Peyer's patch (tissue), 4 donors: ENCODE measurements around the gene GIMAP2. TPM values are rescaled to one million over a fixed set of nuclear protein-coding genes. Genes with fewer than 3 reads are reported as not detected.

Experiments
- DNase-seq, 3 donors: peaks; one replicate each; pipeline ENCODE4 v3.0.0-alpha.2; 2017 to 2019
- H3K27ac ChIP-seq, 4 donors: fragments of 200-600 bp; sonication (generic); one replicate each; pipeline ENCODE4 v1.5.1; 2016 to 2019
- H3K27me3 ChIP-seq, 2 donors: fragments of 200-600 bp; sonication (generic); one replicate each; pipeline ENCODE4 v1.5.1; 2019
- H3K36me3 ChIP-seq, 3 donors: fragments of 200-600 bp; sonication (generic); one replicate each; pipeline ENCODE4 v1.5.1; 2016 to 2019
- H3K4me1 ChIP-seq, 4 donors: fragments of 200-600 bp; sonication (generic); one replicate each; pipeline ENCODE4 v1.5.1; 2016 to 2019
- H3K4me3 ChIP-seq, 4 donors: fragments of 200-600 bp; sonication (generic); 1 replicate in 3 of 4; 2 replicates in 1 of 4; pipeline ENCODE4 v1.5.1; 2016 to 2019; ENCODE audit warnings: mild to moderate bottlenecking in 1 of 4
- H3K9me3 ChIP-seq, 4 donors: fragments of 200-600 bp; sonication (generic); one replicate each; pipeline ENCODE4 v1.5.1; 2016 to 2019; ENCODE audit warnings: mild to moderate bottlenecking in 1 of 4
- POLR2A ChIP-seq, 2 donors: fragments of 450-650 bp; IDR thresholded peaks; one replicate each; pipeline ENCODE4 v1.5.1; 2017; ENCODE audit warnings: antibody characterized with exemption in 2 of 2, mild to moderate bottlenecking in 2 of 2, moderate library complexity in 2 of 2
- total RNA-seq, 4 donors: library from RNA; depleted of rRNA; stranded (reverse); fragments of >200 nt; gene quantifications; one replicate each; pipeline ENCODE4 v1.1.0, GENCODE V29; 2016
- TF ChIP-seq, protein P1 (sequence below), 6 experiments: fragments of 450-650 bp in 4 of 6; fragments of 200-600 bp in 2 of 6; sonication (generic) in 1 of 6; IDR thresholded peaks; one replicate each; pipeline ENCODE4 v1.5.1; 2017 to 2019; ENCODE audit warnings: antibody characterized with exemption in 6 of 6, mild to moderate bottlenecking in 3 of 6, moderate library complexity in 1 of 6

Gene GIMAP2
- total RNA-seq, 4 donors from 2014 or later = 4.8 to 17.3 (median 9.1) TPM

DNA sequence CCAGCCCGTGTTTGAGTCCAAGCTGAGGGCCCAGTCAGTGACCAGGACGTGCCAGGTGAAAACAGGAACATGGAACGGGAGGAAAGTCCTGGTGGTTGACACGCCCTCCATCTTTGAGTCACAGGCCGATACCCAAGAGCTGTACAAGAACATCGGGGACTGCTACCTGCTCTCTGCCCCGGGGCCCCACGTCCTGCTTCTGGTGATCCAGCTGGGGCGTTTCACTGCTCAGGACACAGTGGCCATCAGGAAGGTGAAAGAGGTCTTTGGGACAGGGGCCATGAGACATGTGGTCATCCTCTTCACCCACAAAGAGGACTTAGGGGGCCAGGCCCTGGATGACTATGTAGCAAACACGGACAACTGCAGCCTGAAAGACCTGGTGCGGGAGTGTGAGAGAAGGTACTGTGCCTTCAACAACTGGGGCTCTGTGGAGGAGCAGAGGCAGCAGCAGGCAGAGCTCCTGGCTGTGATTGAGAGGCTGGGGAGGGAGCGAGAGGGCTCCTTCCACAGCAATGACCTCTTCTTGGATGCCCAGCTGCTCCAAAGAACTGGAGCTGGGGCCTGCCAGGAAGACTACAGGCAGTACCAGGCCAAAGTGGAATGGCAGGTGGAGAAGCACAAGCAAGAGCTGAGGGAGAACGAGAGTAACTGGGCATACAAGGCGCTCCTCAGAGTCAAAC, 56.9 kb downstream of the GIMAP2 start:
- Histone ChIP-seq H3K27me3 (no peaks in the 10 kb centered on the region), H3K9me3 (no peaks in the 10 kb centered on the region), H3K4me1 (peaks cover 0 to 10% (median 0%) of the 10 kb centered on the region in 4 donors), H3K4me3 (peak overlapping the region in 3 of 4 donors; percentile 3 to 56 (median 18)), H3K27ac (peak overlapping the region in 2 of 4 donors; percentile 27 to 68), H3K36me3 (peaks cover 0 to 19% (median 0%) of the 10 kb centered on the region in 3 donors)
- TF ChIP-seq, protein P1, sequence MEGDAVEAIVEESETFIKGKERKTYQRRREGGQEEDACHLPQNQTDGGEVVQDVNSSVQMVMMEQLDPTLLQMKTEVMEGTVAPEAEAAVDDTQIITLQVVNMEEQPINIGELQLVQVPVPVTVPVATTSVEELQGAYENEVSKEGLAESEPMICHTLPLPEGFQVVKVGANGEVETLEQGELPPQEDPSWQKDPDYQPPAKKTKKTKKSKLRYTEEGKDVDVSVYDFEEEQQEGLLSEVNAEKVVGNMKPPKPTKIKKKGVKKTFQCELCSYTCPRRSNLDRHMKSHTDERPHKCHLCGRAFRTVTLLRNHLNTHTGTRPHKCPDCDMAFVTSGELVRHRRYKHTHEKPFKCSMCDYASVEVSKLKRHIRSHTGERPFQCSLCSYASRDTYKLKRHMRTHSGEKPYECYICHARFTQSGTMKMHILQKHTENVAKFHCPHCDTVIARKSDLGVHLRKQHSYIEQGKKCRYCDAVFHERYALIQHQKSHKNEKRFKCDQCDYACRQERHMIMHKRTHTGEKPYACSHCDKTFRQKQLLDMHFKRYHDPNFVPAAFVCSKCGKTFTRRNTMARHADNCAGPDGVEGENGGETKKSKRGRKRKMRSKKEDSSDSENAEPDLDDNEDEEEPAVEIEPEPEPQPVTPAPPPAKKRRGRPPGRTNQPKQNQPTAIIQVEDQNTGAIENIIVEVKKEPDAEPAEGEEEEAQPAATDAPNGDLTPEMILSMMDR (IDR thresholded peaks at IDR 0.05) = no peak
- TF ChIP-seq POLR2A (IDR thresholded peaks at IDR 0.05) = no peak
- no peak for DNase-seq

Other genes starting within 250 kb of the GIMAP2 start
- 10 to 100 TPM in 1 of 4 donors, 1 to 10 TPM in 2, under 1 TPM in 1; 0.88 to 19.8 (median 5.2) TPM for gene GIMAP8, start 235.1 kb upstream of the GIMAP2 start, total RNA-seq
- 10 to 100 TPM in 1 of 4 donors, 1 to 10 TPM in 3; 4.8 to 16.5 (median 8.5) TPM for gene GIMAP7, start 170.8 kb upstream of the GIMAP2 start, total RNA-seq
- gene GIMAP4, start 118.3 kb upstream of the GIMAP2 start, total RNA-seq = 10 to 100 TPM in 2 of 4 donors, 1 to 10 TPM in 2; 5.1 to 38.0 (median 14.6) TPM
- 10 to 100 TPM in 2 of 4 donors, 1 to 10 TPM in 2; 7.0 to 35.5 (median 10.6) TPM for gene GIMAP6, start 53.3 kb upstream of the GIMAP2 start, total RNA-seq
- gene GIMAP1, start 30.9 kb downstream of the GIMAP2 start, total RNA-seq = 1 to 10 TPM; 1.8 to 7.4 (median 3.6) TPM
- gene GIMAP5, start 51.7 kb downstream of the GIMAP2 start, total RNA-seq = 10 to 100 TPM; 11.9 to 47.0 (median 24.4) TPM
- 100 to 1,000 TPM in 3 of 4 donors, 10 to 100 TPM in 1; 93.3 to 394 (median 300) TPM for gene TMEM176B, start 114.7 kb downstream of the GIMAP2 start, total RNA-seq
- 100 to 1,000 TPM in 3 of 4 donors, 10 to 100 TPM in 1; 88.3 to 338 (median 232) TPM for gene TMEM176A, start 115.1 kb downstream of the GIMAP2 start, total RNA-seq
- gene AOC1, start 166.8 kb downstream of the GIMAP2 start, total RNA-seq = 1,000 to 10,000 TPM in 2 of 4 donors, 100 to 1,000 TPM in 1, 1 to 10 TPM in 1; 9.1 to 1,314 (median 833) TPM